ENCODE results near the gene MIF4GD.

DNA sequence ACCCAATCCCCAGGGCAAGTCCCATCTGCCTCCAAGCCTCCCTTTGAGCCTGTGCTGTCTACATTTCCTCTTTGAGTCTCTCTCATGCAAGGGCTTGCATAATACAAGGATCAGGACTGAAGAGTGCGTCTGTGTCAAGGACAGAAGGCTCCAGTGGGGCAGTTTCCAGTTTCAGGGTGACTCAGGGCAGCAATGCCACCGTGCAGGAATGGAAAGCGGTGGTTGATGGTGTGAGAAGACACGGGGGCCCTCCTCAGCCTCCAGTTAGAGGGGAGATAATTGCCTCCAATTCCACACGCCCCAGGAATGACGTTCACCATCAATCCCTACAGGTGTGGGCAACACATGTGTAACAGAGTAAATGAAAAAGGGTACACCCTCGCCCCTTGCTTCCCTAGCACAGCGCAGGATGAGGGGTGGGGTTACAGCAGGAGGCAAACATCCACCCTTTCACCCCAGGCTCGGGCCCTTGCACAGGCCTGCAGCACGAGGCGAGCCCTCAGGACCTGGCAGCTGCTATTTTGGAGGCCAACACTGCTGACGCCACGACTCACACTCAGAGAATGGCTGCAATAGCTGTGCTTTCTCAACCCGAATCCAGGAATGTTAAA lies 43.0 kb upstream of the MIF4GD start:
- TF ChIP-seq ZNF24 (IDR thresholded peaks at IDR 0.05): no peak
- TF ChIP-seq, protein P1, sequence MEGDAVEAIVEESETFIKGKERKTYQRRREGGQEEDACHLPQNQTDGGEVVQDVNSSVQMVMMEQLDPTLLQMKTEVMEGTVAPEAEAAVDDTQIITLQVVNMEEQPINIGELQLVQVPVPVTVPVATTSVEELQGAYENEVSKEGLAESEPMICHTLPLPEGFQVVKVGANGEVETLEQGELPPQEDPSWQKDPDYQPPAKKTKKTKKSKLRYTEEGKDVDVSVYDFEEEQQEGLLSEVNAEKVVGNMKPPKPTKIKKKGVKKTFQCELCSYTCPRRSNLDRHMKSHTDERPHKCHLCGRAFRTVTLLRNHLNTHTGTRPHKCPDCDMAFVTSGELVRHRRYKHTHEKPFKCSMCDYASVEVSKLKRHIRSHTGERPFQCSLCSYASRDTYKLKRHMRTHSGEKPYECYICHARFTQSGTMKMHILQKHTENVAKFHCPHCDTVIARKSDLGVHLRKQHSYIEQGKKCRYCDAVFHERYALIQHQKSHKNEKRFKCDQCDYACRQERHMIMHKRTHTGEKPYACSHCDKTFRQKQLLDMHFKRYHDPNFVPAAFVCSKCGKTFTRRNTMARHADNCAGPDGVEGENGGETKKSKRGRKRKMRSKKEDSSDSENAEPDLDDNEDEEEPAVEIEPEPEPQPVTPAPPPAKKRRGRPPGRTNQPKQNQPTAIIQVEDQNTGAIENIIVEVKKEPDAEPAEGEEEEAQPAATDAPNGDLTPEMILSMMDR (IDR thresholded peaks at IDR 0.05 in 2 of 3, conservative IDR thresholded peaks at IDR 0.05 in 1 of 3; ENCODE audit: insufficient read depth in 2 of 3, low read depth in 1 of 3, low read length in 3 of 3): no peak
- TF ChIP-seq, protein P2, sequence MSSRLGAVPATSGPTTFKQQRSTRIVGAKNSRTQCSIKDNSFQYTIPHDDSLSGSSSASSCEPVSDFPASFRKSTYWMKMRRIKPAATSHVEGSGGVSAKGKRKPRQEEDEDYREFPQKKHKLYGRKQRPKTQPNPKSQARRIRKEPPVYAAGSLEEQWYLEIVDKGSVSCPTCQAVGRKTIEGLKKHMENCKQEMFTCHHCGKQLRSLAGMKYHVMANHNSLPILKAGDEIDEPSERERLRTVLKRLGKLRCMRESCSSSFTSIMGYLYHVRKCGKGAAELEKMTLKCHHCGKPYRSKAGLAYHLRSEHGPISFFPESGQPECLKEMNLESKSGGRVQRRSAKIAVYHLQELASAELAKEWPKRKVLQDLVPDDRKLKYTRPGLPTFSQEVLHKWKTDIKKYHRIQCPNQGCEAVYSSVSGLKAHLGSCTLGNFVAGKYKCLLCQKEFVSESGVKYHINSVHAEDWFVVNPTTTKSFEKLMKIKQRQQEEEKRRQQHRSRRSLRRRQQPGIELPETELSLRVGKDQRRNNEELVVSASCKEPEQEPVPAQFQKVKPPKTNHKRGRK (tag; IDR thresholded peaks at IDR 0.05): no peak
- TF ChIP-seq BRD4 (IDR thresholded peaks at IDR 0.05): no peak
- TF ChIP-seq GABPA (tag; conservative IDR thresholded peaks at IDR 0.05; ENCODE audit: low read depth): no peak
- no peak for TF ChIP-seq CHD4 (IDR thresholded peaks at IDR 0.05; ENCODE audit: insufficient read depth, insufficient replicate concordance, low read depth, low read length, poor library complexity, severe bottlenecking)
- no peak for TF ChIP-seq TAF1 (IDR thresholded peaks at IDR 0.05; ENCODE audit: control insufficient read depth, extremely low read depth, insufficient read depth, low read length, severe bottlenecking)

Data from K562 (cell line).